Type B pancreatic cell (in vitro differentiated cells): ENCODE measurements around the gene CDC42BPB. TPM values are rescaled to one million over a fixed set of nuclear protein-coding genes. Genes with fewer than 3 reads are reported as not detected.

ENCODE experiments used
- DNase-seq: peaks from one replicate; pipeline ENCODE4 v3.0.0; 2021; ENCODE audit warnings: mixed read lengths; ENCODE audit not compliant: unreplicated experiment; ENCODE audit errors: extremely low spot score
- H3K27ac Mint-ChIP-seq: 2 replicates; pipeline ENCODE4 v1.8.0; 2021; ENCODE audit warnings: mild to moderate bottlenecking, mixed read lengths
- H3K27me3 Mint-ChIP-seq: 2 replicates; pipeline ENCODE4 v1.8.0; 2021; ENCODE audit warnings: mixed read lengths
- H3K36me3 Mint-ChIP-seq: 2 replicates; pipeline ENCODE4 v1.8.0; 2021; ENCODE audit warnings: mixed read lengths
- H3K4me1 Mint-ChIP-seq: one replicate; pipeline ENCODE4 v1.8.0; 2021; ENCODE audit warnings: mixed read lengths; ENCODE audit not compliant: unreplicated experiment
- H3K4me3 Mint-ChIP-seq: 2 replicates; pipeline ENCODE4 v1.8.0; 2021; ENCODE audit warnings: mild to moderate bottlenecking, mixed read lengths
- H3K9me3 Mint-ChIP-seq: 2 replicates; pipeline ENCODE4 v1.8.0; 2021; ENCODE audit warnings: mixed read lengths
- total RNA-seq: library from RNA; stranded (reverse); gene quantifications from 2 replicates; pipeline ENCODE4 v1.2.1, GENCODE V29; 2021; ENCODE audit warnings: low replicate concordance
- TF ChIP-seq, protein P1 (sequence below): fragments of 200-600 bp; sonication (generic); conservative IDR thresholded peaks from 2 replicates; pipeline ENCODE4 v1.5.0; 2021; ENCODE audit warnings: antibody characterized with exemption, mild to moderate bottlenecking

CDC42BPB gene
- total RNA-seq, 1 donor from 2014 or later, result 88.6 TPM

- Mint-ChIP-seq H3K4me3 (no peak overlapping the region), H3K4me1 (no peaks in the 10 kb centered on the region), H3K36me3 (peaks cover 25% of the 10 kb centered on the region), H3K27ac (no peak overlapping the region), H3K9me3 (no peaks in the 10 kb centered on the region), H3K27me3 (no peaks in the 10 kb centered on the region)
- TF ChIP-seq, protein P1, sequence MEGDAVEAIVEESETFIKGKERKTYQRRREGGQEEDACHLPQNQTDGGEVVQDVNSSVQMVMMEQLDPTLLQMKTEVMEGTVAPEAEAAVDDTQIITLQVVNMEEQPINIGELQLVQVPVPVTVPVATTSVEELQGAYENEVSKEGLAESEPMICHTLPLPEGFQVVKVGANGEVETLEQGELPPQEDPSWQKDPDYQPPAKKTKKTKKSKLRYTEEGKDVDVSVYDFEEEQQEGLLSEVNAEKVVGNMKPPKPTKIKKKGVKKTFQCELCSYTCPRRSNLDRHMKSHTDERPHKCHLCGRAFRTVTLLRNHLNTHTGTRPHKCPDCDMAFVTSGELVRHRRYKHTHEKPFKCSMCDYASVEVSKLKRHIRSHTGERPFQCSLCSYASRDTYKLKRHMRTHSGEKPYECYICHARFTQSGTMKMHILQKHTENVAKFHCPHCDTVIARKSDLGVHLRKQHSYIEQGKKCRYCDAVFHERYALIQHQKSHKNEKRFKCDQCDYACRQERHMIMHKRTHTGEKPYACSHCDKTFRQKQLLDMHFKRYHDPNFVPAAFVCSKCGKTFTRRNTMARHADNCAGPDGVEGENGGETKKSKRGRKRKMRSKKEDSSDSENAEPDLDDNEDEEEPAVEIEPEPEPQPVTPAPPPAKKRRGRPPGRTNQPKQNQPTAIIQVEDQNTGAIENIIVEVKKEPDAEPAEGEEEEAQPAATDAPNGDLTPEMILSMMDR, result no peak
- DNase-seq, result no peak
These were observed 118.0 kb downstream of the CDC42BPB start for GRCh38 chr14:102939329-102939728.

- H3K36me3 Mint-ChIP-seq, result peaks cover 22% of the 10 kb centered on the region
These were observed 119.2 kb downstream of the CDC42BPB start for GRCh38 chr14:102938191-102938590.

GRCh38 chr14:102937331-102938175, 119.8 kb downstream of the CDC42BPB start:
- Mint-ChIP-seq H3K4me1 (no peaks in the 10 kb centered on the region), H3K27me3 (peaks cover under 1% of the 10 kb centered on the region), H3K4me3 (no peak overlapping the region), H3K9me3 (no peaks in the 10 kb centered on the region), H3K27ac (no peak overlapping the region), H3K36me3 (peaks cover 22% of the 10 kb centered on the region)
- DNase-seq, result no peak
- TF ChIP-seq, protein P1, result no peak

More at GRCh38 chr14:102938191-102938590, 119.2 kb downstream of the CDC42BPB start:
- H3K4me3 Mint-ChIP-seq, result no peak overlapping the region
- no peak overlapping the region for H3K27ac Mint-ChIP-seq
- no peaks in the 10 kb centered on the region for H3K9me3 Mint-ChIP-seq
- TF ChIP-seq, protein P1, result no peak
- H3K27me3 Mint-ChIP-seq, result no peaks in the 10 kb centered on the region
- no peaks in the 10 kb centered on the region for H3K4me1 Mint-ChIP-seq
- DNase-seq, result no peak

- H3K4me1 Mint-ChIP-seq, result no peaks in the 10 kb centered on the region
- TF ChIP-seq, protein P1, result no peak
- H3K27me3 Mint-ChIP-seq, result peaks cover 16% of the 10 kb centered on the region
- no peak overlapping the region for H3K4me3 Mint-ChIP-seq
- H3K27ac Mint-ChIP-seq, result no peak overlapping the region
- H3K36me3 Mint-ChIP-seq, result peaks cover 22% of the 10 kb centered on the region
- DNase-seq, result no peak
- no peaks in the 10 kb centered on the region for H3K9me3 Mint-ChIP-seq
These were observed 121.6 kb downstream of the CDC42BPB start for GRCh38 chr14:102935756-102936155.

DNA sequence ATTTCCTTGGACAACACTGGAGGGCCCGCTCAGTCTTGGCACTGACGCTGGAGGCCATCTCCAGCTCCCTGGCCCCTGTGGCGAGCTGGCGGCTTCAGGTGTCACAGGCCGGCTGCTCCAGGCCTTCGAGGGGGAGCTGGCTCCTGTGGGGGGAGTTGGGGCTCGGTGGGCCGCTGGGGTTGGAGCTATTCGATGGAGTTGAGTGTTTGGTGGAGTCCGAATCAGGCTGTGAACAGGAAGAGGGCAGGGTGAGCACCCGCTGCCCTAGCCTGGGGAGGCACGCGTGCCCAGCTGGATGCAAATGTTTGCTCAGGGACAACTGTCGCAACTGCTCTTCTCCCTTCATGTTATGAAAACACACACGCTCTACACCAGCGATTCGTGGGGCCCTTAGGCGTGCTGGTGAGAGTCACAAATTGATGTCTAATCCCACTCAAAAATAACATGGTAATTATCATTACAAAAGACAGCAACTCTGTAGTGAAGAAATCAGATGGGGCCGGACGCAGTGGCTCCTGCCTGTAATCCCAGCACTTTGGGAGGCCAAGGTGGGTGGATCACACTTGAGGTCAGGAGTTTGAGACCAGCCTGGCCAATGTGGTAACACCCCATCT, 123.6 kb downstream of the CDC42BPB start:
- no peaks in the 10 kb centered on the region for H3K9me3 Mint-ChIP-seq
- H3K27ac Mint-ChIP-seq, result no peak overlapping the region
- H3K36me3 Mint-ChIP-seq, result peaks cover 19% of the 10 kb centered on the region
- peaks cover 18% of the 10 kb centered on the region for H3K27me3 Mint-ChIP-seq
- no peak overlapping the region for H3K4me3 Mint-ChIP-seq
- DNase-seq, result no peak
- no peaks in the 10 kb centered on the region for H3K4me1 Mint-ChIP-seq
- TF ChIP-seq, protein P1, result no peak
